Testis (tissue), 3 donors: ENCODE results near the gene SH3GL3. TPM values are rescaled to one million over a fixed set of nuclear protein-coding genes. Genes with fewer than 3 reads are reported as not detected.

Experiments
- DNase-seq: peaks from one replicate; pipeline ENCODE4 v3.0.0-alpha.2; 2019
- H3K27ac ChIP-seq, 2 donors: fragments of 200-600 bp; sonication (generic); one replicate each; pipeline ENCODE4 v1.5.1; 2019
- H3K27me3 ChIP-seq: fragments of 200-600 bp; sonication (generic); one replicate; pipeline ENCODE4 v1.5.1; 2019
- H3K36me3 ChIP-seq: fragments of 200-600 bp; sonication (generic); one replicate; pipeline ENCODE4 v1.5.1; 2017; ENCODE audit warnings: low read depth; ENCODE audit errors: missing control alignments
- H3K4me1 ChIP-seq: fragments of 200-600 bp; sonication (generic); one replicate; pipeline ENCODE4 v1.5.1; 2019
- H3K4me3 ChIP-seq, 2 donors: fragments of 200-600 bp; sonication (generic); one replicate each; pipeline ENCODE4 v1.5.1; 2017 to 2019
- H3K9me3 ChIP-seq: fragments of 200-600 bp; sonication (generic); one replicate; pipeline ENCODE4 v1.5.1; 2017
- CTCF ChIP-seq, 3 experiments: fragments of 450-650 bp in 2 of 3; fragments of 200-600 bp in 1 of 3; sonication (generic) in 1 of 3; IDR thresholded peaks; one replicate each; pipeline ENCODE4 v1.5.1; 2016 to 2019; ENCODE audit warnings: antibody characterized with exemption in 3 of 3, mild to moderate bottlenecking in 2 of 3, moderate library complexity in 1 of 3
- POLR2A ChIP-seq: fragments of 450-650 bp; IDR thresholded peaks from one replicate; pipeline ENCODE4 v1.6.1; 2017; ENCODE audit warnings: antibody characterized with exemption, mild to moderate bottlenecking, moderate library complexity
- WGBS, 2 donors: methylation state at CpG; one replicate each; pipeline ENCODE4 v1.1.5; 2018; 5-methylcytosine and 5-hydroxymethylcytosine counted together
- intact Hi-C: fragments of 100-400 bp; cut with DNase I; formaldehyde crosslinking; loops from one replicate; pipeline ENCODE4 v1.15.1; 2023; ENCODE audit warnings: low total_unique reads
- polyA plus RNA-seq: library from polyadenylated mRNA; stranded (reverse); fragments of 350-450 nt; fragmentation: Illumina TruSeq; extraction: RNeasy Lipid Tissue Mini Kit (QIAGEN cat#74804); gene quantifications from one replicate; pipeline ENCODE4 v1.2.3, GENCODE V29; 2014; ENCODE audit warnings: low read depth, low replicate concordance; ENCODE audit not compliant: insufficient read depth
- total RNA-seq, 2 donors: library from RNA; depleted of rRNA; stranded (reverse); fragments of >200 nt; gene quantifications; one replicate each; pipeline ENCODE4 v1.2.3, GENCODE V29; 2016

The SH3GL3 gene
- total and polyA plus RNA-seq, 3 donors from 2014 or later, result 36.3 to 135 (median 112) TPM

GRCh38 chr15:83616840-83617239, 169.7 kb downstream of the SH3GL3 start:
- no peak overlapping the region for H3K4me3 ChIP-seq
- no peak overlapping the region for H3K27ac ChIP-seq
- intact Hi-C loops, result no loop called here

GRCh38 chr15:83626171-83626802, 179.1 kb downstream of the SH3GL3 start:
- Histone ChIP-seq H3K4me3 (no peak overlapping the region), H3K36me3 (no peaks in the 10 kb centered on the region), H3K9me3 (no peaks in the 10 kb centered on the region), H3K27me3 (no peaks in the 10 kb centered on the region), H3K4me1 (no peaks in the 10 kb centered on the region), H3K27ac (no peak overlapping the region)
- 73 to 86% methylated on average over 2 of the region's 2 CpGs for WGBS, 2 donors
- TF ChIP-seq CTCF (IDR thresholded peaks at IDR 0.05), result no peak
- TF ChIP-seq POLR2A, result no peak
- DNase-seq, result no peak
- intact Hi-C loops, result no loop called here

More at GRCh38 chr15:83616840-83617239, 169.7 kb downstream of the SH3GL3 start:
- WGBS, 2 donors, result 58 to 76% methylated on average over 1 of the region's 1 CpG
- Histone ChIP-seq H3K27me3 (no peaks in the 10 kb centered on the region), H3K36me3 (no peaks in the 10 kb centered on the region), H3K9me3 (no peaks in the 10 kb centered on the region), H3K4me1 (no peaks in the 10 kb centered on the region)
- no peak for TF ChIP-seq POLR2A
- no peak for TF ChIP-seq CTCF (IDR thresholded peaks at IDR 0.05)
- no peak for DNase-seq

- no peaks in the 10 kb centered on the region for H3K27me3 ChIP-seq
- WGBS, 2 donors, result 82 to 91% methylated on average over 2 of the region's 2 CpGs
- intact Hi-C loops, result no loop called here
These were observed 184.4 kb downstream of the SH3GL3 start for GRCh38 chr15:83631534-83631933.

GRCh38 chr15:83643201-83643600, 196.1 kb downstream of the SH3GL3 start:
- Histone ChIP-seq H3K9me3 (no peaks in the 10 kb centered on the region), H3K27me3 (no peaks in the 10 kb centered on the region), H3K27ac (no peak overlapping the region), H3K4me1 (no peaks in the 10 kb centered on the region), H3K4me3 (no peak overlapping the region), H3K36me3 (no peaks in the 10 kb centered on the region)
- TF ChIP-seq CTCF (IDR thresholded peaks at IDR 0.05), result no peak
- no peak for TF ChIP-seq POLR2A
- no peak for DNase-seq
- intact Hi-C loops, result no loop called here

More at GRCh38 chr15:83631534-83631933, 184.4 kb downstream of the SH3GL3 start:
- no peak for DNase-seq
- Histone ChIP-seq H3K4me3 (no peak overlapping the region), H3K9me3 (no peaks in the 10 kb centered on the region), H3K36me3 (no peaks in the 10 kb centered on the region), H3K27ac (no peak overlapping the region), H3K4me1 (no peaks in the 10 kb centered on the region)
- TF ChIP-seq CTCF (IDR thresholded peaks at IDR 0.05) (no peak), POLR2A (no peak)

GRCh38 chr15:83644439-83644838, 197.3 kb downstream of the SH3GL3 start:
- TF ChIP-seq POLR2A, result no peak
- TF ChIP-seq CTCF (IDR thresholded peaks at IDR 0.05), result no peak
- WGBS, 2 donors, result 100% methylated on average over 1 of the region's 1 CpG
- intact Hi-C loops, result no loop called here

More at GRCh38 chr15:83644439-83644838, 197.3 kb downstream of the SH3GL3 start:
- Histone ChIP-seq H3K4me3 (no peak overlapping the region), H3K4me1 (no peaks in the 10 kb centered on the region), H3K27me3 (no peaks in the 10 kb centered on the region), H3K36me3 (no peaks in the 10 kb centered on the region), H3K9me3 (no peaks in the 10 kb centered on the region), H3K27ac (no peak overlapping the region)
- DNase-seq, result no peak
